SK-N-SH treated with all-trans-retinoic acid at 6 μM for 48 hours (cell line): ENCODE results near the gene MAP2K4.

Experiments
- ATAC-seq: fragments of 200-7000 bp; cut with Tn5 transposase; 3 replicates; pipeline ENCODE4 v1.9.1; 2020; ENCODE audit warnings: mild to moderate bottlenecking, moderate library complexity
- ARNTL ChIP-seq: fragments of 450-650 bp; formaldehyde crosslinking; IDR thresholded peaks from 2 replicates; pipeline ENCODE4 v1.5.0; 2020; ENCODE audit warnings: low read depth, mild to moderate bottlenecking, moderate library complexity, borderline replicate concordance
- BACH2 ChIP-seq: fragments of 250-450 bp; sonication (Bioruptor Pico); IDR thresholded peaks from 2 replicates; pipeline ENCODE4 v1.9.0; 2021; ENCODE audit warnings: mild to moderate bottlenecking, borderline replicate concordance
- CREB5 ChIP-seq: fragments of 250-450 bp; sonication (Bioruptor Pico); IDR thresholded peaks from 2 replicates; pipeline ENCODE4 v1.5.1; 2020; ENCODE audit warnings: low read depth, mild to moderate bottlenecking, moderate library complexity
- CSDC2 ChIP-seq: fragments of 250-450 bp; sonication (Bioruptor Pico); IDR thresholded peaks from 2 replicates; pipeline ENCODE4 v1.5.0; 2020; ENCODE audit warnings: mild to moderate bottlenecking, moderate library complexity
- CSRNP3 ChIP-seq: fragments of 250-450 bp; sonication (Bioruptor Pico); IDR thresholded peaks from 2 replicates; pipeline ENCODE4 v1.5.1; 2021; ENCODE audit warnings: mild to moderate bottlenecking, moderate library complexity
- ESRRG ChIP-seq: fragments of 250-450 bp; sonication (Bioruptor Pico); IDR thresholded peaks from 2 replicates; pipeline ENCODE4 v1.6.1; 2021; ENCODE audit warnings: mild to moderate bottlenecking
- GLIS3 ChIP-seq: fragments of 250-450 bp; sonication (Bioruptor Pico); IDR thresholded peaks from 2 replicates; pipeline ENCODE4 v1.5.0; 2020; ENCODE audit warnings: mild to moderate bottlenecking, moderate library complexity
- ISL1 ChIP-seq: fragments of 250-450 bp; sonication (Bioruptor Pico); IDR thresholded peaks from 2 replicates; pipeline ENCODE4 v2.1.2; 2022; ENCODE audit warnings: mild to moderate bottlenecking, moderate library complexity
- OSR1 ChIP-seq: fragments of 250-450 bp; sonication (Bioruptor Pico); IDR thresholded peaks from 2 replicates; pipeline ENCODE4 v1.8.0; 2022; ENCODE audit warnings: moderate library complexity, mild to moderate bottlenecking, inconsistent platforms
- PATZ1 ChIP-seq: fragments of 250-450 bp; sonication (Bioruptor Pico); IDR thresholded peaks from 2 replicates; pipeline ENCODE4 v1.8.0; 2020; ENCODE audit warnings: mild to moderate bottlenecking, moderate library complexity, borderline replicate concordance
- POU6F1 ChIP-seq: fragments of 250-450 bp; sonication (Bioruptor Pico); IDR thresholded peaks from 2 replicates; pipeline ENCODE4 v1.8.0; 2021; ENCODE audit warnings: low read depth, mild to moderate bottlenecking, moderate library complexity, borderline replicate concordance
- PPARA ChIP-seq: fragments of 250-450 bp; sonication (Bioruptor Pico); IDR thresholded peaks from 2 replicates; pipeline ENCODE4 v1.5.0; 2020; ENCODE audit warnings: mild to moderate bottlenecking, borderline replicate concordance
- RARB ChIP-seq: fragments of 250-450 bp; sonication (Bioruptor Pico); IDR thresholded peaks from 2 replicates; pipeline ENCODE4 v1.8.0; 2021; ENCODE audit warnings: mild to moderate bottlenecking, moderate library complexity
- SNAI2 ChIP-seq: fragments of 250-450 bp; sonication (Bioruptor Pico); IDR thresholded peaks from 2 replicates; pipeline ENCODE4 v1.5.0; 2020; ENCODE audit warnings: mild to moderate bottlenecking, moderate library complexity
- TCF4 ChIP-seq: fragments of 250-450 bp; sonication (Bioruptor Pico); IDR thresholded peaks from 2 replicates; pipeline ENCODE4 v1.8.0; 2021; ENCODE audit warnings: mild to moderate bottlenecking, moderate library complexity, borderline replicate concordance
- TOX ChIP-seq: fragments of 250-450 bp; sonication (Bioruptor Pico); IDR thresholded peaks from 2 replicates; pipeline ENCODE4 v1.8.0; 2021; ENCODE audit warnings: mild to moderate bottlenecking, moderate library complexity, borderline replicate concordance
- TSHZ2 ChIP-seq: fragments of 250-450 bp; sonication (Bioruptor Pico); IDR thresholded peaks from 2 replicates; pipeline ENCODE4 v1.5.0; 2020; ENCODE audit warnings: mild to moderate bottlenecking, moderate library complexity
- ZC3H10 ChIP-seq: fragments of 250-450 bp; sonication (Bioruptor Pico); IDR thresholded peaks from 2 replicates; pipeline ENCODE4 v1.5.1; 2021; ENCODE audit warnings: mild to moderate bottlenecking, moderate library complexity
- ZFP3 ChIP-seq: fragments of 250-450 bp; sonication (Bioruptor Pico); IDR thresholded peaks from 2 replicates; pipeline ENCODE4 v1.5.0; 2020; ENCODE audit warnings: mild to moderate bottlenecking, moderate library complexity
- ZFP30 ChIP-seq: fragments of 450-650 bp; formaldehyde crosslinking; IDR thresholded peaks from 2 replicates; pipeline ENCODE4 v1.5.0; 2022; ENCODE audit warnings: mild to moderate bottlenecking, moderate library complexity
- ZNF565 ChIP-seq: fragments of 450-650 bp; formaldehyde crosslinking; conservative IDR thresholded peaks from 2 replicates; pipeline ENCODE4 v1.5.0; 2020; ENCODE audit warnings: low read depth, mild to moderate bottlenecking, moderate library complexity
- ZNF70 ChIP-seq: fragments of 450-650 bp; formaldehyde crosslinking; IDR thresholded peaks from 2 replicates; pipeline ENCODE4 v1.5.0; 2020; ENCODE audit warnings: mild to moderate bottlenecking, moderate library complexity
- ZNF8 ChIP-seq: fragments of 450-650 bp; formaldehyde crosslinking; IDR thresholded peaks from 2 replicates; pipeline ENCODE4 v1.5.0; 2020; ENCODE audit warnings: mild to moderate bottlenecking, moderate library complexity

Gene MAP2K4

GRCh38 chr17:11986179-11986941 is 34.3 kb upstream of the MAP2K4 start:
- ATAC-seq = no peak
- no peak for TF ChIP-seq ZNF565 (CRISPR knock-in tag)
- no peak for TF ChIP-seq ZFP30
- TF ChIP-seq ZNF70 (CRISPR knock-in tag) = no peak
- no peak for TF ChIP-seq TOX (CRISPR knock-in tag)
- no peak for TF ChIP-seq RARB (CRISPR knock-in tag)
- TF ChIP-seq CREB5 = no peak
- no peak for TF ChIP-seq CSDC2 (CRISPR knock-in tag)
- no peak for TF ChIP-seq OSR1
- no peak for TF ChIP-seq ZFP3 (CRISPR knock-in tag)
- no peak for TF ChIP-seq BACH2 (CRISPR knock-in tag)
- TF ChIP-seq ZNF8 = no peak
- TF ChIP-seq PPARA (CRISPR knock-in tag) = no peak
- TF ChIP-seq ARNTL = no peak
- no peak for TF ChIP-seq ESRRG (CRISPR knock-in tag)
- TF ChIP-seq ZC3H10 (CRISPR knock-in tag) = no peak
- no peak for TF ChIP-seq SNAI2 (CRISPR knock-in tag)
- no peak for TF ChIP-seq TCF4 (CRISPR knock-in tag)
- no peak for TF ChIP-seq ISL1 (CRISPR knock-in tag)

GRCh38 chr17:11986942-11987329 is 33.7 kb upstream of the MAP2K4 start:
- no peak for TF ChIP-seq ESRRG (CRISPR knock-in tag)
- TF ChIP-seq PATZ1 (CRISPR knock-in tag) = no peak
- TF ChIP-seq OSR1 = no peak
- TF ChIP-seq CREB5 = no peak
- no peak for TF ChIP-seq TCF4 (CRISPR knock-in tag)
- TF ChIP-seq ZNF565 (CRISPR knock-in tag) = no peak
- TF ChIP-seq CSRNP3 (CRISPR knock-in tag) = no peak
- TF ChIP-seq GLIS3 (CRISPR knock-in tag) = no peak
- TF ChIP-seq ZC3H10 (CRISPR knock-in tag) = no peak
- TF ChIP-seq TOX (CRISPR knock-in tag) = no peak
- no peak for TF ChIP-seq PPARA (CRISPR knock-in tag)
- no peak for TF ChIP-seq ARNTL
- no peak for TF ChIP-seq POU6F1 (CRISPR knock-in tag)
- TF ChIP-seq CSDC2 (CRISPR knock-in tag) = no peak
- TF ChIP-seq SNAI2 (CRISPR knock-in tag) = no peak
- no peak for TF ChIP-seq TSHZ2 (CRISPR knock-in tag)
- TF ChIP-seq ZFP30 = no peak
- no peak for TF ChIP-seq ZFP3 (CRISPR knock-in tag)
- no peak for TF ChIP-seq BACH2 (CRISPR knock-in tag)
- peak; percentile 81 for ATAC-seq
